Measurements from ENCODE around the gene KAZN.

Gene KAZN

GRCh38 chr1:14648896-14649855, 50.7 kb downstream of the KAZN start:
- DNase-seq, result no peak

- no peak for DNase-seq
Measured at GRCh38 chr1:14649976-14650375, 51.5 kb downstream of the KAZN start.

DNA sequence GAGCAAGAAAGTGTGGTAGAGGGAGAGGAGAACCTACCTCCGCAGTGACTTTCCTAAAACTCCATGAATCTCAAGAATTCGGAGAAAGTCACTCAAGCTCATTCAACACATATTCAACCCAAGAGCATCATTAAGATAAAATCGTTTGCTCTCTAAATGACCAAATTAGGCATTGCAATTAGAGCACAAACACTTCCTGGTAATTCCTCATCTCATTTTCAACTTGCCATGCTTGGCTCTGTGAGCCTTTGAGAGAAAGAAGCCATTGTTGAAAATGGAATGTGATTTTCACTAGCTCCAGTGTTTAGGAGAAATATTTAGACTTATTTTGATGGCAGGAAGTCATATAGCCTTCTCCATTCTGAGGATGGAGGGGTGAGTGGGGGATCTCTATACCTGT, 52.5 kb downstream of the KAZN start:
- no peak for DNase-seq

GRCh38 chr1:14652840-14653239, 54.4 kb downstream of the KAZN start:
- DNase-seq, result no peak

DNA sequence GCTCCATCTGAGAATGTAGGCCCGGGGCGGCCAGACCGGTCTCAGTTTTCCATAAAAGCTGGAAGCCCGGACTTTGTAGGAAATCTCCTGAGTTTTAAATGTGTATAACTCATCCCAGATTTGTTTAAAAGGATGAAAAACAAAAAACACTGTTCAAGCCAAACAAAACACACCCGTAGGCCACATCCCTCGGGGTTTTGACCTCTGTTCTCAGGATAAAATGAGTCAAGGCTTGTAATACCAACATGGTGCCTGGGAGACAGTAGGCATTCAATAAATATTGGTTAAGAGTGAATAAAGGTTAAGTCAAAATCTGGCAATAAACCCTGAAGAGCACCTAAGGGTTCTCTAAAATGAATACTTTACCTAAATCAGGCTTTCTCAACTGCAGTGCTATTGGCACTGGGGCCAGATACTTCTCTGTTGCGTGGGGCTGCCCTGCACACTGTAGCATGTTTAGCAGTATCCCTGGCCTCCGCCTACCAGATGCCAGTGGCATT, 55.0 kb downstream of the KAZN start:
- DNase-seq, result no peak

DNA sequence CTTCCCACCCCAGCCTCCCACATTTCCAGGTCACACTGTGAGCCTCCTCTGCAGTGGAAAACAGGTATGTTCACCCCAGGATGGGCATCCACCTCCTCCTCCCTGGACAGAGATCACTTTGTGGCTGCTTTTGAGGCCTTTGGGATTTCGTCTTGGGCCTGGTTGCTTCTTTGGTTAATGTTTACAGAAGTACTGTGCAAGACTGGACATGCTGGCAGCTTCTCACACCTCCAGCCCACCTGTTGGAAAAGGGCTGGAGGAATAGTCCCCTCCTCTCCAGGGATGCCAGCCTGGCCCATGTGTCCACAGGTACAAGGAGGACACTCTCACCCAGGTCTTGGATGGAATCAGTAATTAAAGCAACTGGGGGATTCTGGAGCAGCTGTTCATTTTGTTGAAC, 56.1 kb downstream of the KAZN start:
- no peak for DNase-seq

- no peak for DNase-seq
Measured at GRCh38 chr1:14655385-14655784, 56.9 kb downstream of the KAZN start.

DNA sequence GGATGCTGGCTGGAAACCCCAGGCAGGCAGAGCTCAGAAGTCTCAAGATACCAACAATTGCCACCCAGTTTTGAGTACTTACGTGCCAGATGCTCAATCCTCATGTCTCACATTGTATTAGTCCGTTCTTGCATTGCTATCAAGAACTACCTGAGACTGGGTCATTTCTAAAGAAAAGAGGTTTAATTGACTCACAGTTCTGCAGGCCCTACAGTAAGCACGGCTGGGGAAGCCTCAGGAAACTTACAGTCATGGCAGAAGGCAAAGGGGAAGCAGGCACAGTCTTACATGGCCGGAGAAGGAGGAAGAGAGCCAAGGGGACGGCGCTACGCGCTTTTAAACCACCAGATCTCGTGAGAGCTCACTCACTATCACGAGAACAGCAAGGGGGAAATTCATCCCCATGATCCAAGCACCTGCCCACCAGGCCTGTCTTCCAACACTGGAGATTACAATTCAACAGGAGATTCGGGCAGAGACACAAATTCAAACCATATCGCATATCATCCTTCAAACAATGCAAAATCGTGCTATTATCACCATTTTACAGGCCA, 58.0 kb downstream of the KAZN start:
- no peak for DNase-seq

DNA sequence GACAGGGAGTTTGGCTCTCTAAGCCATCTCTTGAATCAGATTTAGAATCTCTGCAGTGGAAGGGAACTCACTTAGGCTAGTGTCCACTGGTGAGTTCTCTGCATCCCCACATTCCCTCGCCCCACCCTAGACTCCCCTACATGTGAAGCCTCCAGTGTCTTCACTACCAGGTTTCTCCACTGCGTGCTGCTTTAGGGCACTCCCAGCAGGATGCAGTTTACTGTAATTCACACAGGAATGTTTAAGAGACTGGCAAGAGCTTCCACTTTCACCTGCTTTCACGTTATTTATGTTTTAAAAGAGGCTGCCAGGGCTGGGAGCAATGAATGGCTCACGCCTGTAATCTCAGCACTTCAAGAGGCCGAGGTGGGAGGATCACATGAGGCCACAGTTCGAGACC, 60.2 kb downstream of the KAZN start:
- no peak for DNase-seq

DNA sequence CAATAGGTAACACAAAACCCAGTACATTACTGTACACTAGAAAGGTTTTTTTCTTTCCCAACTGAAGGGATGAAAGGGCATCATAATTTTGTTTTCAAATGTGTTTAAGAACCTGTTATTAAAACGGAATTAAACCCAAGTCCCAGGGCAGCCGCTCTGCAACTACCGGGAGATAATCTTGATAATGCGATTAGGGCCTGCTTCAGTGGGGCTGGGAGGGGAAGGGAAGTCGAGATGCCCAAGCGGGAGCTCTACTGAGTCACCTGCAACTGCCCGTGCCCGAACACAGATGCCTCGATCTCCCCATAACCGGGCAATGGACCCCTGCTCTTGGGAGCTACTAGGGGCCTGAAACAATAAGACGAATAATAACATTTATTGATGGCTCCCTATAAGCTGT, 61.4 kb downstream of the KAZN start:
- DNase-seq, result no peak

GRCh38 chr1:14660801-14661200, 62.3 kb downstream of the KAZN start:
- no peak for DNase-seq

- DNase-seq, result no peak
Measured at GRCh38 chr1:14661222-14661621, 62.7 kb downstream of the KAZN start.

DNA sequence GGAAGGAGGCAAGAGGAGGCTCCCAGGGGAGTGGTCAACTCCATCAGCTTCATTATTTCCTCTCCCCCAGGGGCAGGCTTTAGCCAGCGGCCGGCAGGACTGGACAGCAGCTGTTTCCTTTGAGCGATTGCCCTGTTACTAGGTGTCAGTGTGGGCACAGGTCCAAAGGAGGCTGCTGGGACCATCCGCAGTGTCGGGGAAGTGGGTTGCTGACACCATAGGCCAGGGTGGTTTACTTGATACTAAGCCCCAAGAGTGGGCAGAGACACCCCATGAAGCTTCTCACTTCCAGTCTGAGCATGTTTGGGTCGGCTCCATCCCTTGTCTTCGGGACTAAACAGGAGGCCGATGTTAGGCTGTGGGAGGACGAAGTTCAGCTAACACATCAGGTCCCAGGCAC, 63.6 kb downstream of the KAZN start:
- DNase-seq, result no peak

DNA sequence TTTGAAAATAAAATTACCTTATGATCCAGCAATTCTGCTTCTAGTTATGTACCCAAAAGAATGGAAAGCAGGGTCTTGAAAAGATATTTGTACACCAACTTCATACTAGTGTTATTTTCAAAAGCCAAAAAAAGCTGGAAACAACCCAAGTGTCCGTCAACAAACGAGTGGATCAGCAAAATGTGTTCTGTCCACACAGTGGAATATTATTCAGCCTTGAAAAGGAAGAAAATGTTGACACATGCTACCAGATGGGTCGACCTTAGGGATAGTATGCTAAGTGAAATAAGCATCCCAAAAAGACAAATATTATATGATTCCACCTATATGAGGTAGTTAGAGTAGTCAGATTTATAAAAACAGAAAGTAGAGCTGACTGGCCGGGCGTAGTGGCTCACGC, 65.3 kb downstream of the KAZN start:
- DNase-seq, result no peak

- no peak for DNase-seq
Measured at GRCh38 chr1:14666373-14666772, 67.9 kb downstream of the KAZN start.

GRCh38 chr1:14666962-14667650, 68.6 kb downstream of the KAZN start:
- DNase-seq, result no peak

DNA sequence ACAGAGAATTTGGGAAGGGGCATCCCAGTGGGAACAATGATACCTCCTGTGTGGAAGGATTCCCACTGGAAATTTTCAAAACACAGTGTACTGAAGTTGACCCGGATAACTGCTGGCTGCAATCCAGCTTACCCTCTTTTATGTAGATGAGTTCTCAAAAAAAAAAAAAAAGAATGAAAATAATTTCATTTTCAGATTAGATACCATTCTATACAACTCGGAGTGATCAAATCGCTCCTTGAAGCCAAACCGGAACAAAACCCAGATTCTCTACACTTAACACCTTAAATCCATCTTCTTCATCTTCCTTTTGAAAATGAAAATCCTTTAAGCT, 69.1 kb downstream of the KAZN start:
- no peak for DNase-seq

DNA sequence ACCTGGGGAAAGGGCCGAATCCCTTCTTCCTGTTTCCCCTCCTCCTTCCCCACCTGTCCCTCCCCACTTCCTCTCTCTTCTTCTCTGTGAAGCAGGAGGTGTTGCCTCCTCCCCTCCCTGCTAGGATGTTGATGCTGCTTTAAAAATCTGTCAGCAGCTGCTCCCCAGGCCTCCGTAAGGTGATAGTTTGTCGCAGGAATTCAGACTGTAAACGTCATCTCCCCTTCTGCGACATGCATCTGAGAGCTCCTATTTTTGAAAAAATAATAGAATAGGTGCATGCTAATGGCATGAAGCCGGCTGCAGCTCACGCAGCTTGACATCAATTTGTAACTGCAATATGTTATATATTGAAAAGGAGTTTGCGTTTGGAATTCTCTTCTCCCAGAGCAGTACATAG, 70.1 kb downstream of the KAZN start:
- no peak for DNase-seq

GRCh38 chr1:14672005-14672404, 73.5 kb downstream of the KAZN start:
- no peak for DNase-seq

- DNase-seq, result no peak
Measured at GRCh38 chr1:14674030-14674429, 75.5 kb downstream of the KAZN start.

- no peak for DNase-seq
Measured at GRCh38 chr1:14676400-14676799, 77.9 kb downstream of the KAZN start.

GRCh38 chr1:14677292-14677971, 78.9 kb downstream of the KAZN start:
- DNase-seq, result no peak

DNA sequence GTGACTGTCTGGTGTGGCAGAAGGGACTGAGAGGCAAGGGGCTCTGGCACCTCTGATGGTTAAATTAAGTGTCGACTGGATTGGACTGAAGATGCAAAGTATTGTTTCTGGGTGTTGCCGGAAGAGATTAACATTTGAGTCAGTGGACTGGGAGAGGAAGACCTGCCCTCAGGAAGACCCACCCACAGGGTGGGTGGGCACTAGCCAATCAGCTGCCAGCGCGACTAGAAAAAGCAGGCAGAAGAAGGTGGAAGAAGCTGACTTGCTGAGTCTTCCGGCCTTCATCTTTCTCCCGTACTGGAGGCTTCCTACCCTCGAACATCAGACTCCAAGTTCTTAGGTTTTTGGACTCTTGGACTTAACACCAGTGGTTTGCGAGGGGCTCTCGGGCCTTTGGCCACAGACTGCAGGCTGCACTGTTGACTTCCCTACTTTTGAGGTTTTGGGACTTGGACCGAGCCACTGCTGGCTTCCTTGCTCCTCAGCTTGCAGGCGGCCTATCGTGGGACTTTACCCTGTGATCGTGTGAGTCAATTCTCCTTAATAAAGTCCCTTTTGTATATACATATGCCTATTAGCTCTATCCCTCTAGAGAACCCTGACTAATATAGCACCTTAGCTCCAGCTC, 79.6 kb downstream of the KAZN start:
- DNase-seq, result no peak

Measured in stimulated activated CD4-positive, alpha-beta T cell treated with anti-CD3 and anti-CD28 coated beads, Interleukin-4, amount 100 ng/mL, for 4 hours (primary cell).